Activated naive CD4-positive, alpha-beta T cell treated with anti-CD3 and anti-CD28 coated beads, Interleukin-2, amount 10 ng/mL, durations not matched to agents 7 days and 5 days (primary cell): ENCODE measurements around the gene ARVCF.

ENCODE experiments used
- CTCF ChIA-PET: fragments of 350-600 bp; sonication (Branson Sonifier 250); formaldehyde crosslinking; loops from one replicate; lab custom pipeline; 2021; ENCODE audit warnings: antibody characterized with exemption; lab: Charles Lee
- DNase-seq: peaks from one replicate; pipeline ENCODE4 v3.0.0-alpha.2; 2020
- H3K27ac Mint-ChIP-seq: one replicate; pipeline ENCODE4 v1.8.0; 2021; ENCODE audit warnings: mild to moderate bottlenecking, moderate library complexity, mixed read lengths
- H3K27me3 Mint-ChIP-seq: one replicate; pipeline ENCODE4 v1.8.0; 2021; ENCODE audit warnings: mild to moderate bottlenecking, mixed read lengths
- H3K36me3 Mint-ChIP-seq: one replicate; pipeline ENCODE4 v1.8.0; 2021; ENCODE audit warnings: mixed read lengths
- H3K4me1 Mint-ChIP-seq: one replicate; pipeline ENCODE4 v1.8.0; 2021; ENCODE audit warnings: mixed read lengths
- H3K4me3 Mint-ChIP-seq: one replicate; pipeline ENCODE4 v1.8.0; 2021; ENCODE audit warnings: mild to moderate bottlenecking, moderate library complexity, mixed read lengths
- H3K9me3 Mint-ChIP-seq: one replicate; pipeline ENCODE4 v1.8.0; 2021; ENCODE audit warnings: mixed read lengths

Gene ARVCF

DNA sequence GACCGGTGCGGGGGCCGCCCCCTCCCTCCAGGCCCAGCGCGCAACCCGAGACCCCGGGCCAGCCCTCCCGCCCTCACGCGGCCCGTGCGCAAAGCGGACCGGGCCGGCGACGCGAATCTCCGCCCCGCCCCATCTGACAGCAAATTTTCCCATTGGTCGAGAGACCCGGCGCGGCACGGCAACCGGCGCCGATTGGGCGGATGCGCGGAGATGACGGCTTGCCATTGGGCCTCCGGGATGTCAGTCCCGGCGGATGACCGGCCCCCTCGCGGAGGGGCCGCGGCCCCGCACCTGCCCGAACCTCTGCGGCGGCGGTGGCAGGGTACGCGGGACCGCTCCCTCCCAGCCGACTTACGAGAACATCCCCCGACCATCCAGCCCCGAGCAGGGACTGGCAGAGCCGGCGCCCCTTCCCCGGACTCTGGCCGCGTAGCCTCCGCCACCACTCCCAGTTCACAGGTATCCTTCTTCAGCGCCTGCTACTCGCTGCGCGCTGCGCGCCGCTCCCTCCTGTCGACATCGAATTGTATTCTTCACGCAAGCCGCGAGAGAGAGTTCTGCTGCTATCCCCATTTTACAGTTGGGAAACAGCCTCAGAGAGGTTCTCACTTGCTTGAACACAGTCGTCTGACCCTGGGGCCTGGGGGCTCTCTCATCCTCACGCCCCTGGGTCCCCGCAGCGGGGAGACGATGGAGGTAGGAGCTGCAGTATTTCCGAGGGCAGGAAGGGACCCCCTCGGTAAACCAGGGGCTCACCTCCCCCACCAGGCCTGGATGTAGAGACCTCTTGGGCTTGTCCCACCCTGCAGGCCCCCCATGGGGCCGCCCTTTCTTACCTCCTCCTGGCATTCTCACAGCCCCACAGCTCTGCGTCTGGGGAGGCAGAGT is at the start of gene ARVCF:
ARVCF (minus strand) TSS at position 90 of the 888 bp plus-strand sequence. CDS start 26,029 bp downstream, outside the sequence.
- DNase-seq: peak; percentile 93
- peaks cover 20% of the 10 kb centered on the region for H3K4me1 Mint-ChIP-seq
- peaks cover 58% of the 10 kb centered on the region for H3K27me3 Mint-ChIP-seq
- H3K9me3 Mint-ChIP-seq: no peaks in the 10 kb centered on the region
- peak within 1 kb of the TSS; percentile 85 for H3K4me3 Mint-ChIP-seq
- no peaks in the 10 kb centered on the region for H3K36me3 Mint-ChIP-seq
- H3K27ac Mint-ChIP-seq: no peak within 1 kb of the TSS
- CTCF ChIA-PET: no interaction called here

DNA sequence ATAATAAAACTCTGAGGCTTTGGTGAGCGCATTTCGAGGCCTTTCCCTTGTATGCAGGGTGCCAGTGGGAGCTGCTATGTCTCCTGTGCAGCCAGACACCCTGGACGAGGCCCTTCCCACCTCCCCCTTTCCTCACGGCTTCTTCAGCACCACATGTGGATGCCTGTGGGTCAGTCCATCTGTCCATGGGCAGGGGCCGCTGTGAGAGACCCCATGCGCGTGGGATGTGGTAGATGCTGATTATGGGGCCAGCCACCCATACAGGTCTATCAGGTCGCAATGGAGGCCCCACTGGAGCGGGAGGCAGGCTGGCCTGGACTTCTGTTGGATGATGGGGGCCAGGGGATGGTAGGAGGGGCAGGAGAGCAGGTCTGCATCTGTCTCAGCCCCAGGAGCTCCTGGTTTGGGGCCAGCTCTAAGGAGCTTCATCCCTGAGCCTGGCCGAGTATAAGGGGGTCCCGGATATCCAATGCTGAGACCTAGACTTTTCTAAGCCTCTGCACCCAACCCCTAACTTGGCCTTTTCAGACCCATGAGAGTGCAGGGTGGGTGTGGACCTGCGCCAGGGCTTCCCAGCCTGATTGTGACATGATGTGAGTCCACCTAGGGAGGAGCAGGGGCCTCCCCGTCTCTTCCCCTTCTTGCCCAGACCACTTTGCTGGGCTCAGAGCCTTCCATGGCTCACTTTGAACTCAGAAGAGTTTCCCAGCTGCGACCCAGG is 49.4 kb upstream of the ARVCF start:
- DNase-seq: no peak
- H3K27me3 Mint-ChIP-seq: peaks cover 5% of the 10 kb centered on the region
- no peak overlapping the region for H3K4me3 Mint-ChIP-seq
- peaks cover 4% of the 10 kb centered on the region for H3K36me3 Mint-ChIP-seq
- CTCF ChIA-PET: interaction anchor here (1.0 kb wide), 1 partner anchor 17 kb away, joined by 3 read pairs; no protein-coding TSS in a partner anchor
- H3K9me3 Mint-ChIP-seq: no peaks in the 10 kb centered on the region
- H3K27ac Mint-ChIP-seq: no peak overlapping the region
- H3K4me1 Mint-ChIP-seq: no peaks in the 10 kb centered on the region

DNA sequence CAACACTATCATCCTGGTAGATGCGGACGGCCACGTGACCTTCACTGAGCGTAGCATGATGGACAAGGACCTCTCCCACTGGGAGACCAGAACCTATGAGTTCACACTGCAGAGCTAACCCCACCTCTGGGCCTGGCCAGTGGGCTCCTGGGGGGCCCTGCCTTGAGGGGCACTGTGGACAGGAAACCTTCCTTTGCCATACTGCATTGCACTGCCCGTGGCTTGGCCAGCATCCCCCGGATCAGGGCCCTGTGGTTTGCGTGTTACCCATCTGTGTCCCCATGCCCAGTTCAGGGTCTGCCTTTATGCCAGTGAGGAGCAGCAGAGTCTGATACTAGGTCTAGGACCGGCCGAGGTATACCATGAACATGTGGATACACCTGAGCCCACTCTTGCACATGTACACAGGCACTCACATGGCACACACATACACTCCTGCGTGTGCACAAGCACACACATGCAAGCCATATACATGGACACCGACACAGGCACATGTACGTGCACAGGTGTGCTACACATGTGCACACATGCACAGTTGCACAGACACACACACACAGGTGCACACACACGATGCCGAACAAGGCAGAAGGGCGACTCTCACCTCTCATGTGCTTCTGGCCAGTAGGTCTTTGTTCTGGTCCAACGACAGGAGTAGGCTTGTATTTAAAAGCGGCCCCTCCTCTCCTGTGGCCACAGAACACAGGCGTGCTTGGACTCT is 48.1 kb upstream of the ARVCF start:
- Mint-ChIP-seq H3K9me3 (no peaks in the 10 kb centered on the region), H3K4me3 (no peak overlapping the region), H3K27ac (no peak overlapping the region), H3K27me3 (no peaks in the 10 kb centered on the region), H3K36me3 (peaks cover 7% of the 10 kb centered on the region), H3K4me1 (no peaks in the 10 kb centered on the region)
- DNase-seq: no peak
- CTCF ChIA-PET: no interaction called here

- no peaks in the 10 kb centered on the region for H3K27me3 Mint-ChIP-seq
- H3K36me3 Mint-ChIP-seq: peaks cover 7% of the 10 kb centered on the region
- no peaks in the 10 kb centered on the region for H3K9me3 Mint-ChIP-seq
- H3K4me3 Mint-ChIP-seq: no peak overlapping the region
- no peak for DNase-seq
- no peaks in the 10 kb centered on the region for H3K4me1 Mint-ChIP-seq
- H3K27ac Mint-ChIP-seq: no peak overlapping the region
- CTCF ChIA-PET: no interaction called here
Observed at GRCh38 chr22:20064140-20064480, 47.5 kb upstream of the ARVCF start.

- peaks cover 2% of the 10 kb centered on the region for H3K4me1 Mint-ChIP-seq
- H3K27ac Mint-ChIP-seq: no peak overlapping the region
- H3K9me3 Mint-ChIP-seq: no peaks in the 10 kb centered on the region
- no peak overlapping the region for H3K4me3 Mint-ChIP-seq
- no peak for DNase-seq
- CTCF ChIA-PET: no interaction called here
- H3K27me3 Mint-ChIP-seq: no peaks in the 10 kb centered on the region
- peaks cover 7% of the 10 kb centered on the region for H3K36me3 Mint-ChIP-seq
Observed at GRCh38 chr22:20063271-20064139, 46.9 kb upstream of the ARVCF start.

GRCh38 chr22:20062766-20063083 is 46.1 kb upstream of the ARVCF start:
- CTCF ChIA-PET: no interaction called here
- Mint-ChIP-seq H3K4me3 (no peak overlapping the region), H3K27ac (no peak overlapping the region)

DNA sequence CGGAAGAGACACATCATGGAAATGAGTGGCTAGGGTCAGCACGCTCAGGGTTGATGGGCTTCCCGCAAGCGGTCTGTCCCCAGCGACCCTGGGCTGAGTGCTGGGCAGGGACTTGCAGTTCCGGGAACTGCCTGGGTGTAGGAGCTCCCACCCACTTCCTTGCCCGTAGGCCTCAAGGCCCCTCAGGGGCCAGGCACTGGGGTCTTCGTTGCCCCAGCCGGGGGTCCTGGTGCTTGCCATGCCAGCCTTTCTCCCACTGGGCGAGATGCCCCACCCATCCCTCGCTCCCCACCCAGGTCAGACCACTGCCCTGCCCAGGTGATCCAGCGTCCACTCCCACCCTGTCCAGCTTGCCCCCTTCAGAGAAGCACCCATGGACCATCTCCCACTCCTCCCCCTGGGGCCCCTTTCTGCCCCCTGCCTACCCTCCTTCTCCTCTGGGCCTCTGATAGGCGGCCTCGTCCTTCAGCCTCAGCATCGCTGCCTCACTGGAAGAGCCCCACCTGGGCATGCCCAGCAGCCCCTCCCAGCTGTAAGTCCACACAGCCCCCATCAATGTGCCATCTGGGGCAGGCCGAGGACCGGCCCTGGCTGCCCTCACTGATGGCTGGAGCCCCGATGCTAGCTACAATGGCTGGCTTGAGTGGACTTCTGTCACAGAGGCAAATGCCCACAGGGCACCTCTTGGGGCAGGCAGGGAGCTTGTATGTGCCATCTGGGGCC is 45.6 kb upstream of the ARVCF start:
- Mint-ChIP-seq H3K36me3 (peaks cover 9% of the 10 kb centered on the region), H3K9me3 (no peaks in the 10 kb centered on the region), H3K4me3 (no peak overlapping the region), H3K27me3 (no peaks in the 10 kb centered on the region), H3K27ac (no peak overlapping the region), H3K4me1 (peaks cover 2% of the 10 kb centered on the region)
- DNase-seq: no peak
- CTCF ChIA-PET: no interaction called here

More at GRCh38 chr22:20062766-20063083, 46.1 kb upstream of the ARVCF start:
- H3K9me3 Mint-ChIP-seq: no peaks in the 10 kb centered on the region
- no peak for DNase-seq
- H3K36me3 Mint-ChIP-seq: peaks cover 9% of the 10 kb centered on the region
- H3K4me1 Mint-ChIP-seq: peaks cover 2% of the 10 kb centered on the region
- no peaks in the 10 kb centered on the region for H3K27me3 Mint-ChIP-seq

DNA sequence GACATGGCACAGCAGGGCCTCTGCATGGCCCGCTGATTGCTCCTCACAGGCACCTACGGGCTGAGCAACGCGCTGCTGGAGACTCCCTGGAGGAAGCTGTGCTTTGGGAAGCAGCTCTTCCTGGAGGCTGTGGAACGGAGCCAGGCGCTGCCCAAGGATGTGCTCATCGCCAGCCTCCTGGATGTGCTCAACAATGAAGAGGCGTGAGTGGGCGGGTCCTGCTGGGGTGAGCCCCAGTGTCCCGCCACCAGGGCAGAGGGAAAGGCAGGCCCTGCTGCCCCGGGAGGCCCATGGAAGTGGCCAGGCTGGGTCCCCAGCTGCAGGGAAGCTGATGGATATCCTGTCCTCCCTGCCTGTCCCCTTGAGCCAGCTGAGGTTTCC is 44.8 kb upstream of the ARVCF start:
- Mint-ChIP-seq H3K4me1 (peaks cover 2% of the 10 kb centered on the region), H3K27ac (no peak overlapping the region), H3K4me3 (no peak overlapping the region), H3K27me3 (no peaks in the 10 kb centered on the region), H3K36me3 (peaks cover 9% of the 10 kb centered on the region), H3K9me3 (no peaks in the 10 kb centered on the region)
- no peak for DNase-seq
- CTCF ChIA-PET: no interaction called here

DNA sequence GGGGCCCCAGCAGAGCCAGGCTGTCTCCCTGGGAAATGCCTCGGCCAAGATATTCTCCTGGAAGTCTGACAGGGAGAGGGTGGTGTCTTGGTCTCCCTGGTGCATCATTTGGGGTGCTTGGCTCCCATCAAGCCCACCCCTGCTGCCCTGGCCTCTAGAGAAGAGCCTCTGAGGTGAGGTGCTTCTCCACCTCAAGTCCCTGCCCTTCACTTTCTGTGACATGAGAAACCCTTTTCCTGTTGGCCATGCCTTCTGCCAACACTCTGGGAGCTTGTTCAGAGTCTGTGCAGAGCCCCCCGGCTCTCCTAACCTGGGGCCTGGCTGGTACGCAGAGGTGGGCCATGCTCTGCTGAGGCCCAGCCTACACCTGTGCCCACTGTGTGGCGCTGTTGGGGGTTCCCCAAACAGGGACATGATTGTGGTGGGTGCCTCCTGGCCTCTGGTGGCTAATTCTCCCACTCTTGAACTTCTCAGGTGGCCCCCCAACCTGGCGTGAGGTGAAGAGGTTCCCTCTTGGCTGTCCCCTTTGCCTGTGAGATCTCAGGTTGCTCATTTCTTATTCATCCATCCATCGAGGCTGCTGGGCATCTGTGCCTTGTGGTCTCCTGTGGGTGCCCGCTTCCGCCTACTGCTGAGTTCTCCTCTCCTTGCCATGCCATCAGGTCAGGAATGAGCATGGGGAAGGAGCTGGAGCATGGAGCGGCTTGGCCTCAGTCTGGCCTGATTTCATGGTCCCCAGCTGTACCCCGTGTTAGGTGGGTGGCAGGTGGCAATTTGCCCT is 44.3 kb upstream of the ARVCF start:
- H3K4me1 Mint-ChIP-seq: peaks cover 2% of the 10 kb centered on the region
- CTCF ChIA-PET: interaction anchor here (1.1 kb wide), 1 partner anchor 113 kb away, joined by 3 read pairs; no protein-coding TSS in a partner anchor
- no peaks in the 10 kb centered on the region for H3K9me3 Mint-ChIP-seq
- no peak for DNase-seq
- H3K36me3 Mint-ChIP-seq: peaks cover 9% of the 10 kb centered on the region
- H3K27ac Mint-ChIP-seq: no peak overlapping the region
- no peak overlapping the region for H3K4me3 Mint-ChIP-seq
- H3K27me3 Mint-ChIP-seq: no peaks in the 10 kb centered on the region

- DNase-seq: no peak
- peaks cover 2% of the 10 kb centered on the region for H3K4me1 Mint-ChIP-seq
- no peak overlapping the region for H3K4me3 Mint-ChIP-seq
- peaks cover 11% of the 10 kb centered on the region for H3K36me3 Mint-ChIP-seq
- H3K27ac Mint-ChIP-seq: no peak overlapping the region
- CTCF ChIA-PET: interaction anchor here (0.6 kb wide), 1 partner anchor 21 kb away, joined by 3 read pairs; no protein-coding TSS in a partner anchor
- H3K27me3 Mint-ChIP-seq: no peaks in the 10 kb centered on the region
- no peaks in the 10 kb centered on the region for H3K9me3 Mint-ChIP-seq
Observed at GRCh38 chr22:20058989-20059770, 42.6 kb upstream of the ARVCF start.

DNA sequence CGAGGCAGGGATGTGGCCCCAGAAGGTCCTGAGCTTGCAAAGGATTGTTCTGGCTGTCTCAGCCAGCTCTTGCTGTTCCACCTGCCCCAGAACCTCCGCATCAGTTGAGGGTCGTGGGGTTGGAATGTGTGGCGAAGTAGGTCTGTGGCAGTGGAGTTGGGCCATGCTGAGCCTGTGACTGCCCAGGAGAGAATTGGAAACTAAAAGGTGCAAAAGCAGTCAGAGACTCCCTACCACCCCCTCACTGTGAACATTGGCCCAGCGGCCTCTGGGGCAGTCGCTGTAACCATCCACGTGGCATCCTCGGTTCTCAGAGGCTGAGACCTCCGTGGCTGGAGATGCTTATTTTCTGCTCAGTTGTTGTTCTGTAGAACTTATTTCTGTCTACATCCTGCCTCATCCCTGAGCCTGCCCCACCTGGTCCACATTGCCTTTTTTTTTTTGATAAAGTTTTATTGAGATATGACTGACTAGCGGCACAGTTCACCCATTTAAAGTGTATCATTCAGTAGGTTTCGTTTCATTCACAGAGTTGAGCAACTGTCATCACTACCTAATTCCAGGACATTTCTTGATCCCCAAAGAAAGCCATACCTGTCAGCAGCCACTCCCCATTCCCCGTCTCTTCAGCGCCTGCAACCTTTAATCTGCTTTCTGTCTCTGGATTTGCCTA is 41.1 kb upstream of the ARVCF start:
- Mint-ChIP-seq H3K36me3 (peaks cover 9% of the 10 kb centered on the region), H3K4me1 (peaks cover 2% of the 10 kb centered on the region), H3K27ac (no peak overlapping the region), H3K9me3 (no peaks in the 10 kb centered on the region), H3K27me3 (no peaks in the 10 kb centered on the region), H3K4me3 (no peak overlapping the region)
- CTCF ChIA-PET: no interaction called here
- DNase-seq: no peak
